ENCODE measurements around the gene ZCCHC14. TPM values are rescaled to one million over a fixed set of nuclear protein-coding genes. Genes with fewer than 3 reads are reported as not detected.

Gene ZCCHC14
- total and polyA plus RNA-seq, 2 of the 8 experiments (the other 6 are each of a cell fraction or from before 2014, with no cell fraction given), result 8.2 to 28.2 TPM

GRCh38 chr16:87410968-87411367, 81.9 kb downstream of the ZCCHC14 start:
- H4K91ac ChIP-seq (replicated peaks; ENCODE audit: insufficient read length, low read length), result no peak overlapping the region
- H3K9ac ChIP-seq (replicated peaks in 1 of 4; ENCODE audit: extremely low read depth in 1 of 4, low read depth in 3 of 4, low read length in 3 of 4), result no peak overlapping the region
- H2BK20ac ChIP-seq (ENCODE audit: low read length), result no peak overlapping the region
- TF ChIP-seq RAD21 (IDR thresholded peaks at IDR 0.05 in 1 of 2, conservative IDR thresholded peaks at IDR 0.05 in 1 of 2; ENCODE audit: low read depth in 2 of 2, low read length in 2 of 2) (peak; percentile 11 to 18; a peak in 2 of 4 replicates), ATF3 (IDR thresholded peaks at IDR 0.05; ENCODE audit: insufficient read depth, low read depth, low read length) (no peak), SP2 (IDR thresholded peaks at IDR 0.05; ENCODE audit: low read length) (no peak), CTCF (IDR thresholded peaks at IDR 0.05; ENCODE audit: control extremely low read depth in 1 of 3, insufficient read depth in 1 of 3, low read depth in 1 of 3, low read length in 3 of 3) (peak; percentile 19 to 50 (median 50); a peak in 3 of 4 replicates)
- H3K79me2 ChIP-seq (ENCODE audit: control insufficient read depth in 1 of 2, insufficient read depth in 2 of 2, low read length in 2 of 2), result no peaks in the 10 kb centered on the region
- H3K4me1 ChIP-seq (replicated peaks in 1 of 4; ENCODE audit: control insufficient read depth in 3 of 4, insufficient read depth in 4 of 4, low read length in 3 of 4), result no peaks in the 10 kb centered on the region
- H3K79me1 ChIP-seq (ENCODE audit: low read depth, low read length), result no peaks in the 10 kb centered on the region; the same call in 1 of the 2 replicates
- CTCF ChIA-PET (ENCODE audit: partially characterized antibody), result interaction anchor here (0.6 to 1.7 kb wide), 4 partner anchors 17 to 271 kb away, joined by 3 to 6 read pairs (median 4); no protein-coding TSS in a partner anchor
- no peak overlapping the region for H2BK15ac ChIP-seq (ENCODE audit: low read length)
- H4K8ac ChIP-seq (ENCODE audit: extremely low read depth, insufficient read depth, low read length), result no peak overlapping the region
- H3K56ac ChIP-seq (replicated peaks; ENCODE audit: insufficient read length, low read depth, low read length), result no peak overlapping the region
- no peak overlapping the region for H3K4ac ChIP-seq (replicated peaks; ENCODE audit: insufficient read length, low read depth, low read length)
- 91% methylated on average over 14 of the region's 14 CpGs; no CpG with 5 or more reads in 1 of the 2 experiments for WGBS, 2 experiments (ENCODE audit: extremely low coverage in 1 of 2, insufficient coverage in 1 of 2, insufficient read length in 1 of 2, insufficient replicate concordance in 2 of 2, low coverage in 1 of 2, low lambda C conversion rate in 2 of 2, missing lambda C conversion rate in 1 of 2)
- no peaks in the 10 kb centered on the region for H3K23me2 ChIP-seq (ENCODE audit: low read depth, low read length)
- no peak overlapping the region for H3K4me3 ChIP-seq (ENCODE audit: extremely low read depth in 1 of 4, insufficient read depth in 2 of 4, low read depth in 3 of 4, low read length in 4 of 4)
- FAIRE-seq (no peak), DNase-seq (ENCODE audit: low read depth in 1 of 2, low spot score in 2 of 2) (no peak)
- POLR2A ChIA-PET (ENCODE audit: partially characterized antibody), result no interaction called here
- peaks cover 0 to 7% of the 10 kb centered on the region in 2 experiments for H4K20me1 ChIP-seq (replicated peaks in 1 of 2; ENCODE audit: control insufficient read depth in 1 of 2, insufficient read depth in 2 of 2, low read length in 2 of 2)
- H2AFZ ChIP-seq (ENCODE audit: low read length), result no peak overlapping the region
- H3K23ac ChIP-seq (ENCODE audit: insufficient read length), result no peak overlapping the region
- no peak overlapping the region for H2AK5ac ChIP-seq (ENCODE audit: low read depth, low read length)
- H3K27me3 ChIP-seq (replicated peaks in 1 of 4; ENCODE audit: control insufficient read depth in 3 of 4, extremely low read depth in 1 of 4, insufficient read depth in 3 of 4, low read length in 3 of 4), result no peaks in the 10 kb centered on the region
- H4K5ac ChIP-seq (ENCODE audit: insufficient read length, low read depth, low read length), result no peak overlapping the region
- H2BK12ac ChIP-seq (ENCODE audit: low read depth, low read length), result no peak overlapping the region
- no peaks in the 10 kb centered on the region for H3K9me3 ChIP-seq (ENCODE audit: insufficient read depth in 2 of 2, low read depth in 1 of 2, low read length in 1 of 2)
- no peak overlapping the region for H3K4me2 ChIP-seq (ENCODE audit: insufficient read depth in 1 of 2, low read depth in 2 of 2, low read length in 2 of 2)
- H3K27ac ChIP-seq (ENCODE audit: low read depth, low read length), result no peak overlapping the region
- H3K14ac ChIP-seq (ENCODE audit: insufficient read length), result no peak overlapping the region
- H2BK120ac ChIP-seq (replicated peaks; ENCODE audit: low read depth, low read length), result no peak overlapping the region
- no peak overlapping the region for H2BK5ac ChIP-seq (ENCODE audit: low read depth, low read length)
- H3K36me3 ChIP-seq (ENCODE audit: control insufficient read depth in 2 of 4, insufficient read depth in 4 of 4, low read length in 3 of 4), result peaks cover 5 to 51% (median 31%) of the 10 kb centered on the region in 4 experiments; a peak in 7 of 8 replicates
- no peak overlapping the region for H3K18ac ChIP-seq (ENCODE audit: extremely low read depth, low read length)
